ENCODE measurements around the gene MEGF8.

Gene MEGF8

DNA sequence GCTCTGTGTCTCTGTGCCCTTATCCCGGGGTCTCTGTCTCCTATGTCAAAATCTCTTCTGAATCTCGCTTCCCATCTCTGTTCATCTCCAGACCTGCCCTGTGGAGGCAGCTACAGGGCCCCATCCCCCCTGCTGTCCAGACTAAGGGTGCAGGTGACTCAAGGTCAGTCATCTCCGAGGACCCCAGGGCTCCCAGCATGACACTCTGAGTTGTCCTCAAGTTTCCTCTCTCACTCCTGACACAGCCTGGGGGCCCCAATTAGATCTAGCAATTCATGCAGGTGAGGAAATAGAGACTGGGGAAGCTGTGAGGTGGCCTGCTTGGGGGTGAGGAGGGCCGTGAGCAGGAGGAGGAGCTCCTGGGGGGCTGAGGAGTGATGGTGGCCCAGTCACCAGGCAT lies 66.7 kb downstream of the MEGF8 start:
- DNase-seq = no peak

DNA sequence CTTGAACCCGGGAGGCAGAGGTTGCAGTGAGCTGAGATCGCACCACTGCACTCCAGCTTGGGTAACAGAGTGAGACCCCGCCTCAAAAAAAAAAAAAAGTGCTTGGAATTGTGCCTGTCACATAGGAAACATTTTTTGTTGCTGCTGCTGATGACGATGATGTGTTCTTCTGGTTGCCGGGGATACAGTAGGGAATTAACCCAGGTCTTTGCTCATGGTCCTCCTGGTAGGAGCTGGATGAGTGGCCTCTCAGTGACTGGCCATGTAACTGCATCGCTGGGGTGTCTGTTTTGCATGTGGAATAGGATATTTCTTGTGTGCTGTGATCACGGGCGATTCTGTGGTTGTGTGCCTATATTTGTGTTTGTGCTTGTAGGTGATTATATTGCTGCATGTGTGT lies 69.3 kb downstream of the MEGF8 start:
- no peak for DNase-seq

DNA sequence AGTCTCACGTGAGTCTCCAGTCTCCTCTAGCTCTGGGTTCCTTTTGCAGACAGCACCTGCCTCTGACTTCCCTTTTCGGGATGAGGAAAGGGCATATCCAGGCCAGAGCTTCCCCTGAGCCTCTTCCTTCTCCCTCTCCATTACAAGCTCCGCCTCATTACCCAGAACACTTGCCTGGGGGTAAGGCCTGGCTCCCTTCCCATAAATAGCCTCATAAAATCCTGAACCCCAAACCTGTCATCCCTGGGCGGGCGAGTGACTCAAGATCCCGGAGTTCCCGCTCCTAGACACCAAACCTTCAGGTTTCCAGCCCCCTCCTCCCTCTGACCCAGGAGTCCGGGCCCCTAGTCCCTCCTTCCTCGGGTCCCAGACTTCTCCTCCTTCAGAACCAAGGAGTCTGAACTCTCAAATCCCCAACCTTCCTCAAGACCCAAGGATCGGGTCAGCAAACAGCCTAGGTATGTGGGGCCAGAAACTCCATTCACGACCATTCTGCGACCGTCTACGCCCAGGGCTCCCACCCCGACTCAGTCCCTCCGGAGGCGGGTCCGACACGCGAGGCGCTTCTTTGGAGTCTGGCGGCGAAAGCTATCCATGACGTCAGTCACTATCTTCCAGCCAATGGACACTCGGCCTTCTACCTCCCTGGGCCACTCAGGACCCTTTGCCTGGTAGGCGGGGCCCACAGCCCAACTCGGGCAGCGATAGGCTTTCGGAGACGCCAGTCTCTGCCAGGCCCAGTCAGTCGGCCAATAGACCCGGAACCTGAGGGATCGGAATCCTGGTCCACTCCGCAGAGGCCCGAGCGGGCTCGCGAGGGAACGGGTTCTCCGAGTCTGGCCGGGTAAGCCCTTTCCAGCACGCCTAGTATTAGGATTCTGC lies 71.2 kb downstream of the MEGF8 start:
- DNase-seq = peak; percentile 89 to 90

DNA sequence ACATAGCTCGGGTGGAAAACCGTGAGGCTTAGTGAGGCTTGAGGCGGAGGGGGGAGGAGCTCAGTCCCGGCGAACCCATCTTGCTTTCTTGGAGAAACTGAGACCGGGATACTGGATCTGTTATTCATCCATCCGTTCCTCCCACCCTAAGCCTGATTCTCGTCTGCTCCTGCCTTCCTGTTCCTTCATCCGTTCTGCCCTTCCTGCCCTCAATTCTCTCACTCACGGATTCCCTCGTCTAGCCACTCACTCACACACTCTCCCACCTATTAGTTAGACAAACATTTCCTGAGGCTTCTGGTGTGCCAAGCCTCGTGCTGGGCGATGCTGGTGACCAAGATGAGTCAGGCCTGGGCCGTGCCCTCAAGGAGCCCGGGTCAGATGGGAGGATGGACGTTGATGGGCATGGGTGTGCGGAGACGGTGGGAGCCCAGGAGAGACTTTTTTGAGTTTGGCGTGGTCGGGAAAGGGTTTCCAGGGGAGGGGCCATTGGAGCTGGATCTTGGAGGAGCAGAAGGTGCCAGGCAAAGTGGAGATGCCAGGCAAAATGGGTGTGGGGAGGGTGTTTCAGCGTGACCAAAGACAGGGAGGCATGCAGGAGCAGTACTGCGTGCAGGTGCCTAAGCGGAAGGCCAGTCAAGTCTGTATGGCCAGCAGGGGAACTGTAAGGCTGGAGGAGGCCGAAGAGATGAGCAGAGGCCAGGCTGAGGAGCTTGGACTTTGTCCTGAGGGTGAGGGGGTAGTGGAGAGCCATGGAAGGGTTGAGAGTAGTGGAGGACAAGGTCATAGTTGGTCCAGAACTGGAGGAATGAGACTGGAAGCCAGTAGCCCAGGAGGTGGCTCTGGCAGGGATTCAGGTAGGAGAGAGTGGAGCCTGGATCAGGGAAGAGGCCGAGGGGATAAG lies 72.1 kb downstream of the MEGF8 start:
- DNase-seq = no peak

DNA sequence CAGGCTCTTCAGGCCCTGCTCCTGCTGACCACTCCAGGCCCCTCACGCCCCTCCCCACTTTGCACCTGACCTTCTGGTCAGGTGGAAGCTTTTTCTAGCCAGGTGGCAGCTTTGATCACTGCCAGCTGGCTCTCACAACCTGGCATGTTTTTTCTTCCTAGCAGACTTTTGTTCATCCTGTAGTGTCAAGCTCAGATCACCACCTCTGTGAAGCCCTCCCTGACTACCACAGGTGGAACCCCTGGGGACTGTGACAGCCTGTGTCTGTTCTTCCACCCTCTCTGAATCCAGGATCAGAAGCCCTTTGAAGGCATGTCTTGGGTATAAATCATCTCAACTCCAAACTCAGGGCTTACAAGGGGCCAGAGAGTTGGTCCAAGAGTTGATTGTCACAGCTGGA lies 75.0 kb downstream of the MEGF8 start:
- DNase-seq = no peak

DNA sequence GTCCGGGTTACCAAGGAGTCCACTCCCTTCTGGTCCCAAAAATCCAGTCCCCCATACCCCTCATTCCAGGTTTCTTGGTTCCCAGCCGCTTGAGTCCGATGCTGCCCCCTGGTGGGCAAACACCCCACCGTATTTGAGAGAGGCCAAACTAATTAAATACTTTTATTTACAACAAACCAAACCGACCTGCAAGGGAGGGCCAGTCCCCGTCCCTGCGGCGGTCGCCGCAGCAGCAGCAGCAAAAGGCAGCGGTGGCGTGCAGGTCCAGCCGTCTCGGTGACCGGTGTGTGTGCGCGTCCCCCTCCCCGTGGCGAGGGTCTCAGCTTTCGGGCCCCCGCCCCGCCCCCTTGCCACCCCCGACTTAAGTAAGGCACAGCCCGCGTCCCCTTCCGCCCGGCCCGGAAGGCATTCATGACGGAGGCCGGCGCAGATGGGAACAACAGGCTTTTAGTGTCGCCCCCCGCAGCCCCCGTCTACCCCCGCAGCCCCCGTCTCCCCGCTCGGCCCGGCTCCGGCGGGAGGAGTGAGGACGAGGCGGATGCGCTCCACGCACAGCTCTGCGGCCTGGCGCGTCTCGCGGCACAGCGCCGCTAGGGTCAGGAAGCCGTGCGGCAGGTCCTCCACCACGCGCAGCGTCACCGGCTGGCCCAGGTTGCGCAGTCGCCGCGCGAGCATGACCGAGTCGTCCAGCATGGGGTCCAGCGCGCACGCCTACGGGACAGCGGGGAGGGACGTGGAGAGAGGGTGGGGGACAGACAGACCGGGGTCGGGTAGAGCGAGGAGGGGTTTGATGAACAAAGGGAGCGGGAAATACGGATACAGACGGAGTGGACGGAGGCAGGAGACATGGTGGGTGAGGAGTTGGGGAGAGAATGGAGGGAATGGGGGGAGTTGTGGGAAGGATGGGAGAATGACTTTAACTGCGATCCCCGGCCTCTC lies 76.2 kb downstream of the MEGF8 start:
- DNase-seq = peak; percentile 62 to 77

DNA sequence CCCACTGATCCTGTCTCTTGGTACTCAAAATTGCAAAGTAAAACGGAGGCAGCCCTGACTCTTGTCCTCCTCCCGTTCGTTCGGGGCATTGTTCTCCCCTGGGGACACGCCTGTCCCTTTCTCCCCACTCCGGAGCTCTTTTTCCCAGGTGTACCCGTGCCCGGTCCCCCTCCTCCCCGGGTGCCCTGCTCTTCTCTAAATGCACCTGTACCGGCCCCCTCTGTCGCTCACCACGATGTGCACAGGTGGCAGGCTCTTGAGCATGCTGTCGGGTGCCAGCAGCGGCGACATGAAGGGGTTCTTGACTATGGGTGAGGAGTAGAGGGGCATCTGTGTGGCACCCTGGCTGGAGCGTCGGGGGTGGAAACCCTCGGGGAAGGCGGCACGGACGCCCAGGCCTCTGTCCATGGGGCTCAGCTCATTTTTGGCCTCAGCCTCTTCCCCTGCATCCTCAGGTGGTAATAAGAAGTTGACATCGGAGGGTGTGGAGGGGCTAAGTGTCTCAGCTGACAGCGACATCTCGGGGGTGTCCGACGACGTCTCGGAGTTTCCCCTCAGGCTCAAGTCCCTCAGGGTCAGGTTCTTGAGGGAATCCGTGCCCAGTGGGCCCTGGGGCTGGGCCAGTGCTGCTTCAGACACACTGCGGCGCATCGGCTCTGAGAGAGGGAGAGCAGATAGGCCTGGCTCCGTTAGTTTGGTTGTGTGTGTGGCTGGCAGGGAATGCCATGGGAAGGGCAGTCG lies 77.1 kb downstream of the MEGF8 start:
- DNase-seq = no peak

DNA sequence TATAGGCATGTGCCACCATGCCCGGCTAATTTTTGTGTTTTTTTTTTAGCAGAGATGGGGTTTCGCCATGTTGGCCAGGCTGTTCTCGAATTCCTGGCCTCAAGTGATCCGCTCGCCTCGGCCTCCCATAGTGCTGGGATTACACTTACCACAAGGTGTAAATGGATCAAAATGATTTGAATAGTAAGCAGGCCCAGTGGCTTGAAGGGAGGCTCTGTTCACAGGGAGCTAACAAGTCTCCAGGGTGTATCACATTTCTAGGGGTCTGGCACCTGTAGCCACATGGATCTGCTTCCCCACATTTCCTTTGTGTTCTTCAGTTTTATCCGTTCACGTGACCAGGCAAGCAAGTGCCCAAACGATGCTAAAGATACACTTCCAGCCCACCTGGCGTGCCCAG lies 78.2 kb downstream of the MEGF8 start:
- no peak for DNase-seq

DNA sequence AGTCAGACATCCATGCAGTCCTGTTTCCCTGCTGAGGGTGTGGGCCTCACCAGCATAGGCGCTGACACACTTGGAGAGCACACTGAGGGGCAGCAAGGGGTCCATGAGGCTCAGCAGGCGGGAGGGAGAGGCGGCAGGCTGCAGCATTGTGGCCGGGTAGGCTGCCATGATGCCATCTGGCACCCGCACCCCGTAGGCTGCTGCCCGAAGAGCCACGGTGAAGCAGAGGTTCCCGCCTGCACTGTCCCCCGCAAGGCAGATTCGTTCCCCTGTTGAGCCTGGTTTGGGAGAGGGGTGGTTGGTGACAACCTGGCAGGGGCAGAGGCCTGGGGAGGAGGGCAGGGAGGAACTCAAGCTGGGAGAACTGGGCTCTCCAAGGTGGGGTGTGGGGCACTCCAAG lies 80.7 kb downstream of the MEGF8 start:
- no peak for DNase-seq

DNA sequence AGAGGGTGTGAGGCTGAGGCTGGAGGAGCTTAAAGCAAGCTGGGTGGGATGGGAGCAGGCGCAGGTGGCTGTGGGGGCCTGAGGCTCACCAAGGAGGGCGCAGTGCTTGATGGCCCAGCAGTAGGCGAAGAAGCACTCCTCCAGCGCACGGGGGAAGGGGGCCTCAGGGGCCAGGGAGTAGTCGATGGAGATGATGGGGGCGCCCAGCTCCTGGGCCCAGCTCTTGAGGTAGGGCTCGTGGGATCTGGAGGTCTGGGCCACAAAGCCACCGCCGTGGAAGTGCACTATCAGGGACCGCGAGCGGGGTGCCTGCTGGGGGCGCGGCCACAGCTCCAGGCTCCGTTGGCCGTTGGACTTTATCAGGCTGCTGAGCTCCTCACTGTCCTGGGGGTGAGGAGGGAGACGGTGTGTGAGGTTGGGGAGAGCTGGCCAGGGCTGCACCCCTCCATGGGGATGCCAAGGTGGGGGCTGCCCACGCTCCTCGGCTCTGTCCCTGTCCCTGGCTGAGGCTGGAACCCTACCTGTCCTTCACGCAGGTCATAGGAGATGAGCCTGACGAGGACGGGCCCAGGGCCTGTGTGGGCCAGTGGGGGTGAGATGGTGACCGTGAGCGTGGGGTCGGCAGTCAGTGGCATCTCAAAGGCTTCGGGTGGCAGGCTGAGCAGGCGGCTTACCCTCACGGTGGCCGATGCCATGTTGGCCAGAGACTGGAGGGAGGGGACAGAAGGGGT lies 81.8 kb downstream of the MEGF8 start:
- no peak for DNase-seq

DNA sequence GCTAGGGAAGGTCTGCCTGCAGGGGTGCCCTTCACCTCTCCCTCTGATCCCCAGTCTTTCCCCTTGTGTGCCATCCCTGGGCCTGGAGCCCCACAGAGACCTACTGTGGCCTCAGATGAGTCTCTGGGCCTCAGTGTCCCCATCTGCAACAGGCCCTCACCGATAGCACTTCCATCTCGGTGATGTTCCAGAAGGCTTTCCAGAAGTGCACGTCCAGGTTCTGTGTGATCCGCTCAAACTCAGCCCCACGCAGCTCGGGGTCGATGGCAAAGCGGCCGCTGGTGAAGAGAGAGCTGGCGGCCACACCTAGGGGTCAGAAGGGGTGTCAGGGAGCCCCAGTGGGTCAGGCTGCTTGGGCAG lies 82.4 kb downstream of the MEGF8 start:
- no peak for DNase-seq

DNA sequence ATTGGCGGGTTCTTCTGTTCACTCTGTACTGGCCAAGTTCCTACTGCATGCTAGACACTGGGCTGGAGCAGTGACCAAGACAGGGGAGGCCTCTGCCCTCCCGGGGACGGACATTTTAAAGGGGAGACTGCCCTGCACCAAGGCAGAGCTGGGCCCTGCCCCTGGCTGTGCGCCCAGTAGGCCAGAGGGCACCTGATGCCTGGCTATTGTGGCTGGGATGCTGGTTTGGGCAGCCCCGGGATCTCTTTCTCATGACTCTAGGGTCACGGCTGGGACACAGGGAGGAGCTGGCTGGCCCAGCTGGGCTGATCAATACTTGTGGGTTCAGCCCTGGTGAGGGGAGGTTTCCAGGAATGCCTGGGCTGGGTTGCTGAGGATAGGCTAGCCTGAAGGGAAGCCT lies 84.0 kb downstream of the MEGF8 start:
- DNase-seq = no peak

DNA sequence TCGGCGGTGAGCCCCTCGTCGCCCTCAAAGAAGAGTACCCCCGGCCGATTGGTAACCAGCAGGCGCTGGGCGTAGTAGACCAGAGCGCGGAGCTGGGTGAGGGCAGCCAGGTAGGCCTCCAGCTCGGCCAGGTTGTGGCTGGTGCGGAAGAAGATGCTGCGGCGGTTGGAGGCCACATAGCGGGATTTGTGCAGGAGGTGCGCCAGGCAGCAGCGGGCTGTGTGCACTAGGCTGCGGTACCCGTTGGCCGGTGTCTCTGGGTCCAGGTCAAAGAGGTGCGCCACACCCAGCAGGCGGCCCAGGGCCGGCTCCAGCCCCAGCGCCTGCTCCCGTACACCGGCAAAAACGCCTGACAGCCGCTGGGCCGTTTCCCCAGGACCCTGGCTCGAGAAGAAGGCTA lies 84.9 kb downstream of the MEGF8 start:
- no peak for DNase-seq

DNA sequence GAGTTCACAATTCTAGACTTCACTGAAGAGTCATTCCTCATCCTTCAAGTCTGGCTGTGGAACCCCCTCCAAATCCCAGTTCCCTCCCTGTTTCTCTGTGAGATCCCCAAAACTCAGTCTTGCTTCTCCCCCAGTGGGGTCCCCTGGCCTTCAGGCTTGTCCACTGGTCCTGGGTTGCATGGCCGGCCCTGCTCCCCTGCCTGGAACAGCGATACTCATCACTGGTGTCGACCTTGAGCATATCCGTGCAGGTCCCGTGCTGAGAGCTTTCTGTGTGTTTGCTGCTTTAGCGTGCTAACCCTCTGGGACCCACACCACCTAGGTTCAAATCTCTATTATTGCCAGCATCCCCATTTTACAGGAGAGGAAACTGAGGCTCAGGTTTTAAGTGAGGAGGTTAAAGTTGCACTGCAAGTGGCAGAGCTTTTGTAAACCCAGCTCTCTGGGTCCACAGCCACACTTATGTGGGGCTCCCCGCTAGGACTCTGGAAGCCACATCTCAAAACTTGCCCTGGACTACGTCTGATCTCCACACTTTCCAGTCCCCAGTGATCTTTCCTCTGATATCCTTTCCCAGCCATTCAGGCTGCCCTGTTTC lies 86.2 kb downstream of the MEGF8 start:
- DNase-seq = no peak

DNA sequence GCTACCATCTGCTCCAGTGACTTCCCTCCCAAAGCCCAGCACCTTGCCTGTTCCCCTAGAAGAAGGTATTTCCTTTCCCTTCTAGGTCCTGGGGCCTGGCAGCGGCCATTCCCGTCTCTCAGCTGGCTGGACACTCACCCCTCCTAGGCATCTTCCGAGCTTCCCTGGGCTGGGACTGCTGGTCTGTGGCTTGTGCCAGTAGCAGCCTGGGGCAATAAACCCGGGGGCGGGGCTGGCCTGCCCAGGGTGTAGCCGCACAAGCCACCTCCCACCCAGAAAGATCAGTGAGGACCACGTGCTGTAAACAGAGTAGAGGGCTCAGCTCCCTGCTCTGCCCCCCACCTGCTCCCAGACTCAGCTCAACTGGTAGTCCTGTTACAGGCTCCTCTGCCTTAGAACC lies 86.8 kb downstream of the MEGF8 start:
- DNase-seq = no peak

DNA sequence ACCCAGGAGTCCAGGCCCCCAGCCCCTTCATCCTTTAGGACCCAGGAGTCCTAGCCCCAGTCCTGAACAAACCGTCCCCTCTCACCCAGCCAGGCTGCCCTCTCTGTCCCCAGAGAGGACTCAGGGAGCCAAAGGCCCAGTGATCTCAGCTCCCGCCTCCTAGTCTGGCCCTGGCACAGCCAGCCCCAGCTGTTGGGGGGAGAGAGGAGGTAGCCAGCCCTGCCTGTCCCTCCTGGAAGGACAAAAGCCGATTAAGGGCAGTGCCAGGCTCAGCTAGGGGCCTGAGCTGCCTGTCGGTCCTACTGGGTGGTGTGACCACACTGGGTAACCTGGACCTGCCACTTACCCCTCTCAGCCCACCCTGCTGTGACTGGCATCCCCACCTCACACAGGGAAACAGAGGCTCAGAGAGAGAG lies 87.2 kb downstream of the MEGF8 start:
- no peak for DNase-seq

DNA sequence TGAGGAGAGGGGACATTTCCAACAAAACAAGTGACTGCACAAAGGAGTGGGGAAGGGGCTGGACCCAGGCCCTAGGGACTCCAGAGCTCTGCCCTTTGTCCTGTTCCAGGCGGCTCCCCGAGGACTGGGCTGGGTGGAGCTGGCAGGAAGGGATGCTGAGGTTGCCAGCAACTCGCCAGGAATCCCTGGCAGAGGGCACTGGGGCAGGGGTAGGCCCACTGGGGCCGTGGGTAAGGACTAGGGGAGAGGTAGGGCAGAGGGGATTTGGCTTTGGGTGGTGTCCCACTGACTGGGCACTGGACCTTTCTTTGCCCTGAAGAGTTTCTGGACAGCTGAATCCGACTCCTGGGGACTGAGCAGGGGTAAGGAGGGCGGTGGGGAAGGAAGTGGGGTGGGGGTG lies 93.9 kb downstream of the MEGF8 start:
- DNase-seq = no peak

DNA sequence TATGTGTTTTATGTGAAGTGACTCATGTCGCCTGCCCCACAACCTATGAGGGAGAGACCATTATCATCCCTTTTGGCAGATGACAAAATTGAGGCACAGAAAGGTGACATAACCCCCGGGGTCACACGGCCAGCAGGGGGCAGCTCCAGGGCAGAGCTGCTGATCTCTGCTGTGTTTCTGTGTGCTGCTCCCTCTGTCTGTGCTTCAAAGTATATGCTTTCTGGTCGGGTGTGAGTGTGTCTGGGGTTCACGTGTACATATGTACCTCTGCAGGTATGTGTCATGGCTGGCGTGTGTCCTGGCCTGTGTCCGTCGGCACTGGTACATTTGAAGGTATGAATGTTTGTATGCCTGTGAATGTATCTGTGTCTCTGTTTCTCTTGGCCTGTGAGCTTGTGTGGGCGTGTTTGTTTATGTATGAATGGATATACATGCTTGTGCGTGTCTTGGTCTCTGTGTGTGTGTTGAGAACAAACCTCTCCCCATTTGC lies 94.7 kb downstream of the MEGF8 start:
- DNase-seq = peak; percentile 72 to 73

DNA sequence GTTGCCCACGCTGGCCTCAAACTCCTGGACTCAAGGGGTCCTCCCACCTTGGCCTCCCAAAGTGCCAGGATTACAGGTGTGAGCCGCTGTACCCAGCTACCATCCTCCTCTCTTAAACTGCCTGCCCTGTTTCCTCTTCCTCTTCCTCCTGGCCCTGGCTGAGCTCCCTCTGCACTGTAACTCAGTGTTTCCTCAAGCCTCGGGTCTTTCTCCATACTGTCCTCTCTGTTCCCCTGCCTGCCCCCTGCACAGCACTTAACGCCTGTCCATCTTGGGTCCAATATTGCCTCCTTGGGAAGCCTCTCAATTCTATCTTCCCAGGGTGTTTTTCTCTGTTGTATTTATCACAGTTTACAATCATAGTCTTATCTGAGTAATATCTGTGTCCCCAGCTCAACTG lies 95.7 kb downstream of the MEGF8 start:
- DNase-seq = no peak

DNA sequence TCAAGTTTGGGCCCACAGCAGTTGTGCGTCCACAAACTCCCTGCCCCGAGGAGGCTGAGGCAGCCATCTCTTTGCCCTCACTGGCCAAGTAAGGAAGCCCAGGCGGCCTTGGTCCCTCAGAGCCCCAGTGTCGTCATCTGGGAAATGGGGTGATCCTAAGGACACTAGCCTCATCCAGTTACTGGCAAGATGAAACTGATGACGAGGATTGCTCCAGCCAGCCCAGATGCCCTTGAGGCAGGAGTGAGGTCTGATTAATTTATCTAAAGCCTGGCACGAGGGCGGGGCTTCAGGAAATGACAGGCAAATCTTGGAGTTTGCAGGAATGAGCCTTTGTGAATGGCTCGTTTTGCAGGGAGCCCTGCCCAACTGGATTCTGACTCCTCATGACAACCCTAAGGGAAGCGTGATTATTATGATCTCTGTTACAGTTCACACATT lies 96.2 kb downstream of the MEGF8 start:
- DNase-seq = no peak

All from stimulated activated CD4-positive, alpha-beta T cell treated with anti-CD3 and anti-CD28 coated beads, Interleukin-4, amount 100 ng/mL, for 4 hours (primary cell).